Fibroblast of the aortic adventitia (primary cell): ENCODE measurements around the gene TRAPPC6A. TPM values are rescaled to one million over a fixed set of nuclear protein-coding genes. Genes with fewer than 3 reads are reported as not detected.

ENCODE experiments used
- DNase-seq: peaks from one replicate; pipeline ENCODE4 v3.0.0-alpha.2; 2010; ENCODE audit warnings: low read depth
- H3K4me3 ChIP-seq: 2 replicates; pipeline ENCODE4 v1.5.1; 2011; ENCODE audit warnings: low read depth, mild to moderate bottlenecking, control low read depth, low read length, moderate library complexity
- CTCF ChIP-seq: IDR thresholded peaks from 2 replicates; pipeline ENCODE4 v1.5.1; 2011; ENCODE audit warnings: mild to moderate bottlenecking, low read length, control low read depth, inconsistent platforms; ENCODE audit not compliant: insufficient read depth
- total RNA-seq: library from RNA; depleted of rRNA; stranded (reverse); fragments of >200 nt; gene quantifications from 2 replicates; pipeline ENCODE4 v1.2.3, GENCODE V29; 2012; ENCODE audit warnings: low replicate concordance

Gene TRAPPC6A
- total RNA-seq, 1 donor, result 6.9 TPM

- no peak for TF ChIP-seq CTCF
- no peak for DNase-seq
- no peak overlapping the region for H3K4me3 ChIP-seq
These were observed 14.1 kb downstream of the TRAPPC6A start for GRCh38 chr19:45163751-45164460.

GRCh38 chr19:45163156-45163555 is 14.9 kb downstream of the TRAPPC6A start:
- DNase-seq, result no peak
- TF ChIP-seq CTCF, result no peak
- H3K4me3 ChIP-seq, result no peak overlapping the region

- H3K4me3 ChIP-seq, result no peak overlapping the region
- DNase-seq, result no peak
- no peak for TF ChIP-seq CTCF
These were observed 15.4 kb downstream of the TRAPPC6A start for GRCh38 chr19:45162608-45163143.

GRCh38 chr19:45161738-45162607 is 16.1 kb downstream of the TRAPPC6A start:
- no peak overlapping the region for H3K4me3 ChIP-seq
- peak; percentile 26 for DNase-seq
- peak; percentile 73 for TF ChIP-seq CTCF

GRCh38 chr19:45160870-45161737 is 16.9 kb downstream of the TRAPPC6A start, which contains the start of gene NKPD1:
Gene NKPD1, minus strand, starts transcription at chr19:45160982. Its CDS starts 832 bp downstream, at chr19:45160150.
- TF ChIP-seq CTCF, result no peak
- no peak within 1 kb of the TSS for H3K4me3 ChIP-seq
- no peak for DNase-seq

- DNase-seq, result no peak
- H3K4me3 ChIP-seq, result no peak overlapping the region
- no peak for TF ChIP-seq CTCF
These were observed 18.1 kb downstream of the TRAPPC6A start for GRCh38 chr19:45159971-45160324.
